PC-9 (cell line): ENCODE results near the gene NECTIN1. TPM values are rescaled to one million over a fixed set of nuclear protein-coding genes. Genes with fewer than 3 reads are reported as not detected.

ENCODE experiments used
- BruUV-seq: library from RNA; stranded (reverse); fragments of 400-500 nt; replicated peaks from 2 replicates; lab custom pipeline; 2021; lab: Mats Ljungman, UMichigan
- CTCF ChIA-PET: fragments of 300-600 bp; sonication (Branson Sonifier 250); formaldehyde crosslinking; loops from one replicate; lab custom pipeline; 2022; ENCODE audit warnings: antibody characterized with exemption; lab: Charles Lee
- POLR2A ChIA-PET: fragments of 300-600 bp; sonication (Branson Sonifier 250); formaldehyde crosslinking; loops from one replicate; lab custom pipeline; 2022; ENCODE audit warnings: antibody characterized with exemption; ENCODE audit not compliant: unreplicated experiment; lab: Charles Lee
- DNase-seq, 2 experiments: peaks; one replicate each; pipeline versions ENCODE4 v3.0.0 to v3.0.0-alpha.2; 2015 to 2022; ENCODE audit warnings: mixed read lengths in 1 of 2
- H2AFZ ChIP-seq: fragments of 200-600 bp; sonication (generic); 2 replicates; pipeline ENCODE4 v1.8.1; 2017; ENCODE audit warnings: antibody characterized with exemption
- H3F3A ChIP-seq: fragments of 200-600 bp; sonication (generic); 2 replicates; pipeline ENCODE4 v1.8.1; 2017; ENCODE audit warnings: antibody characterized with exemption, mild to moderate bottlenecking, low read depth; ENCODE audit not compliant: insufficient read depth
- H3K27ac ChIP-seq: fragments of 200-600 bp; sonication (generic); 2 replicates; pipeline ENCODE4 v1.6.1; 2016; ENCODE audit warnings: mixed run types
- H3K27me3 ChIP-seq: fragments of 200-600 bp; sonication (generic); 2 replicates; pipeline ENCODE4 v1.6.1; 2016; ENCODE audit warnings: low read depth, mixed run types; ENCODE audit not compliant: insufficient read depth
- H3K36me3 ChIP-seq: fragments of 200-600 bp; sonication (generic); 2 replicates; pipeline ENCODE4 v1.6.1; 2016; ENCODE audit warnings: low read depth, mixed run types
- H3K4me1 ChIP-seq: fragments of 200-600 bp; sonication (generic); replicated peaks from 2 replicates; pipeline ENCODE4 v1.6.1; 2016; ENCODE audit warnings: mixed run types; ENCODE audit not compliant: insufficient read depth
- H3K4me2 ChIP-seq: fragments of 200-600 bp; sonication (generic); 2 replicates; pipeline ENCODE4 v1.6.1; 2017; ENCODE audit warnings: mixed run types
- H3K4me3 ChIP-seq: fragments of 200-600 bp; sonication (generic); 2 replicates; pipeline ENCODE4 v1.6.1; 2016; ENCODE audit warnings: mixed run types
- H3K79me2 ChIP-seq: fragments of 200-600 bp; sonication (generic); 2 replicates; pipeline ENCODE4 v1.6.1; 2017; ENCODE audit warnings: low read depth, mixed run types
- H3K9me2 ChIP-seq: fragments of 200-600 bp; sonication (generic); 2 replicates; pipeline ENCODE4 v1.8.1; 2017; ENCODE audit warnings: mild to moderate bottlenecking; ENCODE audit not compliant: insufficient read depth
- H3K9me3 ChIP-seq: fragments of 200-600 bp; sonication (generic); 2 replicates; pipeline ENCODE4 v1.8.1; 2016; ENCODE audit warnings: low read depth; ENCODE audit not compliant: insufficient read depth
- H4K20me1 ChIP-seq: fragments of 200-600 bp; sonication (generic); 2 replicates; pipeline ENCODE4 v1.8.1; 2017; ENCODE audit not compliant: insufficient read depth
- EZH2 ChIP-seq: fragments of 200-600 bp; sonication (generic); IDR thresholded peaks from 2 replicates; pipeline ENCODE4 v1.8.0; 2017; ENCODE audit warnings: antibody characterized with exemption, low read depth
- intact Hi-C: fragments of 100-400 bp; cut with micrococcal nuclease; formaldehyde crosslinking; loops from one replicate; pipeline ENCODE4 v1.10.0; 2022; ENCODE audit not compliant: unreplicated experiment
- total RNA-seq: library from RNA; stranded (reverse); gene quantifications from 2 replicates; pipeline ENCODE4 v1.2.3, GENCODE V29; 2021
- TF ChIP-seq, protein P1 (sequence below): fragments of 200-600 bp; sonication (generic); conservative IDR thresholded peaks from 2 replicates; pipeline ENCODE4 v1.6.1; 2017; ENCODE audit warnings: mixed run types, antibody characterized with exemption, mild to moderate bottlenecking, moderate library complexity

The NECTIN1 gene
- total RNA-seq, 1 experiment from 2014 or later = 17.6 TPM

DNA sequence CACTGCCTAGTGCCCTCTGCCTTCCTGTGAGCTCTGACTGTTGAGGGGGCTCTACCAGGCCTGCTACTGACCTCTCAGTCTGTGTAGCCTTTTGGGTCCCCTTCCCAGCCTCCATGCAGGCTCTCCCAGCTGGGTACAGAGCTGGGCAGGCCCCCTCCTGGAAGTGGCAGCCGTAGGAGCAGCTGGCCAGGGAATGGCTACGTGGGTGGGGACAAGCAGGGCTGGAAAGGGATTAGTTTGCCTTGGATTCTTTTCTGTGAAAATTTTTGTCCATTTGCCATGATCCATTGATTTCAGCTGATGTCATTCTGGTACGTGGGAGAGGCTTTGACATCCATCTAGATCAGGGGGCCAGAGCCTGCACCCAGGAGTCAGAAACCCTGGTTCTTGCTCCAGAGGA is 23.9 kb upstream of the NECTIN1 start:
- DNase-seq = no peak
- no peaks in the 10 kb centered on the region for H3K36me3 ChIP-seq
- ChIA-PET CTCF (no interaction called here), POLR2A (no interaction called here)
- TF ChIP-seq, protein P1, sequence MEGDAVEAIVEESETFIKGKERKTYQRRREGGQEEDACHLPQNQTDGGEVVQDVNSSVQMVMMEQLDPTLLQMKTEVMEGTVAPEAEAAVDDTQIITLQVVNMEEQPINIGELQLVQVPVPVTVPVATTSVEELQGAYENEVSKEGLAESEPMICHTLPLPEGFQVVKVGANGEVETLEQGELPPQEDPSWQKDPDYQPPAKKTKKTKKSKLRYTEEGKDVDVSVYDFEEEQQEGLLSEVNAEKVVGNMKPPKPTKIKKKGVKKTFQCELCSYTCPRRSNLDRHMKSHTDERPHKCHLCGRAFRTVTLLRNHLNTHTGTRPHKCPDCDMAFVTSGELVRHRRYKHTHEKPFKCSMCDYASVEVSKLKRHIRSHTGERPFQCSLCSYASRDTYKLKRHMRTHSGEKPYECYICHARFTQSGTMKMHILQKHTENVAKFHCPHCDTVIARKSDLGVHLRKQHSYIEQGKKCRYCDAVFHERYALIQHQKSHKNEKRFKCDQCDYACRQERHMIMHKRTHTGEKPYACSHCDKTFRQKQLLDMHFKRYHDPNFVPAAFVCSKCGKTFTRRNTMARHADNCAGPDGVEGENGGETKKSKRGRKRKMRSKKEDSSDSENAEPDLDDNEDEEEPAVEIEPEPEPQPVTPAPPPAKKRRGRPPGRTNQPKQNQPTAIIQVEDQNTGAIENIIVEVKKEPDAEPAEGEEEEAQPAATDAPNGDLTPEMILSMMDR = no peak
- TF ChIP-seq EZH2 = no peak
- H3K27me3 ChIP-seq = peaks cover 88% of the 10 kb centered on the region
- H3K4me2 ChIP-seq = no peak overlapping the region
- H3F3A ChIP-seq = no peaks in the 10 kb centered on the region
- no peak overlapping the region for H3K27ac ChIP-seq
- no peaks in the 10 kb centered on the region for H4K20me1 ChIP-seq
- H3K4me3 ChIP-seq = no peak overlapping the region
- intact Hi-C loops = no loop called here
- no peaks in the 10 kb centered on the region for H3K4me1 ChIP-seq
- BruUV-seq = no TSS peak
- H3K9me3 ChIP-seq = no peaks in the 10 kb centered on the region
- H2AFZ ChIP-seq = no peak overlapping the region
- H3K9me2 ChIP-seq = no peaks in the 10 kb centered on the region
- H3K79me2 ChIP-seq = no peaks in the 10 kb centered on the region

DNA sequence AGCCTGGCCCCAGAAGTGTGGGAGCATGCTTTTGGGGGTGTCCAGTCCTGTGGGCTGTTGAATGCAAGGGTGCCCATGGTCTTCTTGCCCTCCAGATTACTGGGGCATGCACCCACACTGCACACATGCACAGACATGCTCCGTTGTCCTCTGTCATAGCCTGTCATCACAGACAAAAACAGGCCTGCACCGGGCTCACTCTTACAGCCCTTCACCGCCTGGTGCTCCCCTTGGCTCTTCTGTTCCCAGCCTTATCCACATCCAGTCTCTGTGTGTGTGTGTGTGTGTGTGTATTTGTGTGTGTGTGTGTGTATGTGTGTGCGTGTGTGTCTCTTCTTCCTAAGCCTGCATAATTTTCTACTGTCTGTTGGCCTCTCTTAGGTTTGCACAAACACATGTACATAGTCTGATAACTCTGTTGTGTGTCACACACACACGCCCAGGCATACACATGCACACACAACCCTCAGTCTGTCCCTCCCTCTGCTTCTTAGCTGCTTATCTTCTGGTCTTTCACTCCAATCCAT is 23.4 kb upstream of the NECTIN1 start:
- CTCF ChIA-PET = no interaction called here

DNA sequence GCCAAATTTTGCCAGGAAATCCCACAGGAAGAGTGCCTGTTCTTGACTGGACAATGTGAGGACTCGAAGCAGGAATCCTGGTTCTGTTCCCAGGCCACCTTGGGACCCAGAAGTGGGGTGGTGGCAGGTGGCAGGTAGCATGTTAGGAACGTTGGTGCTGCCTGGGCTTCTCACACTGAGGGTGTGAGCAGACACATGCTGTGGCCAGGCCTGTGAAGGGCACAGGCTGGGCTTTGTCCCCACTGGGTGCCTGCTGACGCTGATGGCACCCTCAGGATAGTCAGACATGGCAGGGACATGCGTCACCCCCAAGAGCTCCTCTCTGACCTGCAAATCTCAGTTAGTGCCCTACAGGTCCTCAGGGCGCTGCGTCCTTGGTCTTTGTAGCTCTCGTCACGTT is 21.1 kb upstream of the NECTIN1 start:
- intact Hi-C loops = no loop called here
- no peak overlapping the region for H2AFZ ChIP-seq
- H3K27me3 ChIP-seq = peaks cover 98% of the 10 kb centered on the region
- no peaks in the 10 kb centered on the region for H3K4me1 ChIP-seq
- no TSS peak for BruUV-seq
- H3K27ac ChIP-seq = no peak overlapping the region
- H3K36me3 ChIP-seq = no peaks in the 10 kb centered on the region
- H4K20me1 ChIP-seq = no peaks in the 10 kb centered on the region; the same call in 1 of the 2 replicates
- no peak overlapping the region for H3K4me3 ChIP-seq
- H3K79me2 ChIP-seq = no peaks in the 10 kb centered on the region
- no peaks in the 10 kb centered on the region for H3F3A ChIP-seq
- H3K9me2 ChIP-seq = no peaks in the 10 kb centered on the region
- no peaks in the 10 kb centered on the region for H3K9me3 ChIP-seq
- no peak for TF ChIP-seq EZH2
- TF ChIP-seq, protein P1 = no peak
- no peak for DNase-seq
- no peak overlapping the region for H3K4me2 ChIP-seq
- CTCF ChIA-PET = no interaction called here
- POLR2A ChIA-PET = no interaction called here

More for the DNA sequence above, 23.4 kb upstream of the NECTIN1 start:
- no peak for DNase-seq
- H3K4me2 ChIP-seq = no peak overlapping the region
- no peaks in the 10 kb centered on the region for H3K9me2 ChIP-seq
- no TSS peak for BruUV-seq
- H3K27me3 ChIP-seq = peaks cover 94% of the 10 kb centered on the region
- POLR2A ChIA-PET = interaction anchor here (0.6 kb wide), 1 partner anchor 71 kb away, joined by 4 read pairs; no protein-coding TSS in a partner anchor
- no peak for TF ChIP-seq EZH2
- TF ChIP-seq, protein P1 = no peak
- H2AFZ ChIP-seq = no peak overlapping the region
- no peaks in the 10 kb centered on the region for H3K4me1 ChIP-seq
- no peak overlapping the region for H3K27ac ChIP-seq
- intact Hi-C loops = no loop called here
- no peaks in the 10 kb centered on the region for H3K9me3 ChIP-seq
- H3K36me3 ChIP-seq = no peaks in the 10 kb centered on the region
- no peaks in the 10 kb centered on the region for H4K20me1 ChIP-seq
- no peaks in the 10 kb centered on the region for H3F3A ChIP-seq
- H3K4me3 ChIP-seq = no peak overlapping the region
- no peaks in the 10 kb centered on the region for H3K79me2 ChIP-seq
